ENCODE data around the gene DERL3.

The DERL3 gene

GRCh38 chr22:23849009-23850006 lies 10.5 kb upstream of the DERL3 start:
- no peak overlapping the region for H3K4me3 ChIP-seq (ENCODE audit: low read depth, low read length)

DNA sequence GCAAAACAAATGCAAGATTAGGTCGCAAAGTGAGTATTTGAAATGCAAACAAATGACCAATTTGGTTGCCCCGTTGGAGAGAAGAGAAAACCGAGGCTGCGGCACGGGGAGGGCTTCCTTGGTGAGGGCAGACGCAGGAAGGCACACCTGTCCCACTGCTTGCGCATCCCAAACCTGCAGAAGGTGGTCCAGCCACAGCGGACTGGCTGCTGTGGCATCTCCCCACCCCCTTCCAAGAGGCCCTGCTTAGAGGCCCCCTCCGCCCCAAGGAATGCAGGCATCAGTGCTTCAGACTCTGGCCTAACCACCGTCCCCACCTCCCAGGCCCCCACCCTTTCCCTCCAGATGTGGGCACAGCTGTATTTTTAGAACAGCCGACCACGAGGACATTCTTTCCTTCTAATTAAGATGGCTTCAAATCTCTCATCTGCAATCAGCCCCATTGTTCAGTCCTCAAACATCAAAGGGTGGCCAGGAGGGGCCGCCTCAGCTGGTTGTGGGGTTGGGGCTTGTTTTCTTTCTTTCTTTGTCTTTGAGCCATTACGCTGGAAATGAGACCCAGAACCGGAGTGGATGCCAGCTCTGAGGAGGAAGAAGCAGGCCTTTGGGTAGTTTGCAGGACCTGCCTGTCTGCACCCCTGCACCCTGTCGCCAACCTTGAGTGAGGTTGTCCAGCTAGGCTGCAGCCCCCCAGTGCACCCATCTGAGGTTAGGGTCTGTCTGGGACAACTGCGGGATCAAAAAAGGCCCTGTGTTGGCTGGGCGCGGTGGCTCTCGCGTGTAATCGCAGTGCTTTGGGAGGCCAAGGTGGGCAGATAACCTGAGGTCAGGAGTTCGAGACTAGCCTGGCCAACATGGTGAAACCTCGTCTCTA lies 9.4 kb upstream of the DERL3 start:
- DNase-seq (ENCODE audit: low read depth) = no peak
- TF ChIP-seq MAX (IDR thresholded peaks at IDR 0.05; ENCODE audit: low read depth, low read length) (no peak), MYC (IDR thresholded peaks at IDR 0.05; ENCODE audit: low read depth, low read length) (no peak), POLR2A (IDR thresholded peaks at IDR 0.05; ENCODE audit: extremely low read depth, insufficient read length) (no peak)
- TF ChIP-seq, protein P1, sequence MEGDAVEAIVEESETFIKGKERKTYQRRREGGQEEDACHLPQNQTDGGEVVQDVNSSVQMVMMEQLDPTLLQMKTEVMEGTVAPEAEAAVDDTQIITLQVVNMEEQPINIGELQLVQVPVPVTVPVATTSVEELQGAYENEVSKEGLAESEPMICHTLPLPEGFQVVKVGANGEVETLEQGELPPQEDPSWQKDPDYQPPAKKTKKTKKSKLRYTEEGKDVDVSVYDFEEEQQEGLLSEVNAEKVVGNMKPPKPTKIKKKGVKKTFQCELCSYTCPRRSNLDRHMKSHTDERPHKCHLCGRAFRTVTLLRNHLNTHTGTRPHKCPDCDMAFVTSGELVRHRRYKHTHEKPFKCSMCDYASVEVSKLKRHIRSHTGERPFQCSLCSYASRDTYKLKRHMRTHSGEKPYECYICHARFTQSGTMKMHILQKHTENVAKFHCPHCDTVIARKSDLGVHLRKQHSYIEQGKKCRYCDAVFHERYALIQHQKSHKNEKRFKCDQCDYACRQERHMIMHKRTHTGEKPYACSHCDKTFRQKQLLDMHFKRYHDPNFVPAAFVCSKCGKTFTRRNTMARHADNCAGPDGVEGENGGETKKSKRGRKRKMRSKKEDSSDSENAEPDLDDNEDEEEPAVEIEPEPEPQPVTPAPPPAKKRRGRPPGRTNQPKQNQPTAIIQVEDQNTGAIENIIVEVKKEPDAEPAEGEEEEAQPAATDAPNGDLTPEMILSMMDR (IDR thresholded peaks at IDR 0.05; ENCODE audit: low read depth, low read length) = no peak
- no peak overlapping the region for H3K4me3 ChIP-seq (ENCODE audit: low read depth, low read length)

More at GRCh38 chr22:23849009-23850006, 10.5 kb upstream of the DERL3 start:
- TF ChIP-seq POLR2A (IDR thresholded peaks at IDR 0.05; ENCODE audit: extremely low read depth, insufficient read length) (no peak), MYC (IDR thresholded peaks at IDR 0.05; ENCODE audit: low read depth, low read length) (no peak), MAX (IDR thresholded peaks at IDR 0.05; ENCODE audit: low read depth, low read length) (no peak)
- TF ChIP-seq, protein P1 (IDR thresholded peaks at IDR 0.05; ENCODE audit: low read depth, low read length) = peak; percentile 88
- DNase-seq (ENCODE audit: low read depth) = peak; percentile 76

DNA sequence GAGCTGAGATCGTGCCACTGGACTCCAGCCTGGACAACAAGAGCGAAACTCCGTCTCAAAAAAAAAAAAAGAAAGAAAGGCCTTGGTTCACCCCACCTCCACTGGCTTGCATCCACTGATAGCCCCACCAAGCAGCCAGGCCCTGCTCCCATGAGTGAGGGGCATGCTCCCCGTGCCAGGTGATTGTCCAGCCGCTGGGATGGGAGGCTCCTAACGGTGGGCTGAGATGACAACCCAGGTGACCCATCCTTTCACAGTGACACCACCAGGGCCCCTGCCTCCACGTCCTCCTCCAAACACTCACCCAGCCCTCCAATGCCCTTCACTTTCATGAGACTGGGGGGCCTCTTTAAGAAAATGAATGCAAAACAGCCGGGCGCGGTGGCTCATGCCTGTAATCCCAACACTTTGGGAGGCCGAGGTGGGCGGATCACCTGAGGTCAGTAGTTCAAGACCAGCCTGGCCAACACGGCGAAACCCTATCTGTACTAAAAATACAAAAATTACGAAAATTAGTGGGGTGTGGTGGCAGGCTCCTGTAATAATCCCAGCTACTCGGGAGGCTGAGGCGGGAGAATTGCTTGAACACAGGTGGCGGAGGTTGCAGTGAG lies 8.6 kb upstream of the DERL3 start:
- DNase-seq (ENCODE audit: low read depth) = no peak
- TF ChIP-seq POLR2A (IDR thresholded peaks at IDR 0.05; ENCODE audit: extremely low read depth, insufficient read length) (no peak), MAX (IDR thresholded peaks at IDR 0.05; ENCODE audit: low read depth, low read length) (no peak), MYC (IDR thresholded peaks at IDR 0.05; ENCODE audit: low read depth, low read length) (no peak)
- TF ChIP-seq, protein P1 (IDR thresholded peaks at IDR 0.05; ENCODE audit: low read depth, low read length) = no peak
- H3K4me3 ChIP-seq (ENCODE audit: low read depth, low read length) = no peak overlapping the region

GRCh38 chr22:23846081-23846469 lies 7.3 kb upstream of the DERL3 start:
- no peak for DNase-seq (ENCODE audit: low read depth)
- TF ChIP-seq MYC (IDR thresholded peaks at IDR 0.05; ENCODE audit: low read depth, low read length) = no peak
- no peak for TF ChIP-seq POLR2A (IDR thresholded peaks at IDR 0.05; ENCODE audit: extremely low read depth, insufficient read length)
- TF ChIP-seq MAX (IDR thresholded peaks at IDR 0.05; ENCODE audit: low read depth, low read length) = no peak
- TF ChIP-seq, protein P1 (IDR thresholded peaks at IDR 0.05; ENCODE audit: low read depth, low read length) = no peak
- H3K4me3 ChIP-seq (ENCODE audit: low read depth, low read length) = no peak overlapping the region

Measured in NB4 (cell line).